Smooth muscle cell (in vitro differentiated cells): ENCODE results near the gene DACH2. TPM values are rescaled to one million over a fixed set of nuclear protein-coding genes. Genes with fewer than 3 reads are reported as not detected.

Source experiments
- DNase-seq: peaks from one replicate; lab custom pipeline; 2025; ENCODE audit not compliant: unreplicated experiment; lab: John Stamatoyannopoulos, UW
- H2AFZ ChIP-seq: fragments of 200-600 bp; sonication (generic); 2 replicates; pipeline ENCODE4 v1.6.0; 2016; ENCODE audit warnings: antibody characterized with exemption, low read depth, mild to moderate bottlenecking
- H3F3A ChIP-seq: fragments of 200-600 bp; sonication (generic); 2 replicates; pipeline ENCODE4 v1.6.0; 2017; ENCODE audit warnings: antibody characterized with exemption, low read depth
- H3K27ac ChIP-seq: fragments of 200-600 bp; sonication (generic); 2 replicates; pipeline ENCODE4 v1.5.1; 2016; ENCODE audit warnings: low read depth, mild to moderate bottlenecking
- H3K27me3 ChIP-seq: fragments of 200-600 bp; sonication (generic); 2 replicates; pipeline ENCODE4 v1.6.1; 2016; ENCODE audit warnings: low read depth, mild to moderate bottlenecking
- H3K36me3 ChIP-seq: fragments of 200-600 bp; sonication (generic); 2 replicates; pipeline ENCODE4 v1.5.1; 2016; ENCODE audit warnings: low read depth
- H3K4me1 ChIP-seq: fragments of 200-600 bp; sonication (generic); 2 replicates; pipeline ENCODE4 v1.5.1; 2016; ENCODE audit warnings: low read depth
- H3K4me2 ChIP-seq: fragments of 200-600 bp; sonication (generic); 2 replicates; pipeline ENCODE4 v1.6.0; 2016; ENCODE audit warnings: mild to moderate bottlenecking
- H3K4me3 ChIP-seq: fragments of 200-600 bp; sonication (generic); 2 replicates; pipeline ENCODE4 v1.5.1; 2016; ENCODE audit warnings: mild to moderate bottlenecking
- H3K79me2 ChIP-seq: fragments of 200-600 bp; sonication (generic); 2 replicates; pipeline ENCODE4 v1.6.0; 2016; ENCODE audit warnings: low read depth, mild to moderate bottlenecking
- H3K9ac ChIP-seq: fragments of 200-600 bp; sonication (generic); 2 replicates; pipeline ENCODE4 v1.6.0; 2016; ENCODE audit warnings: low read depth
- H3K9me3 ChIP-seq: fragments of 200-600 bp; sonication (generic); replicated peaks from 2 replicates; pipeline ENCODE4 v1.5.1; 2016; ENCODE audit warnings: low read depth
- H4K20me1 ChIP-seq: fragments of 200-600 bp; sonication (generic); 2 replicates; pipeline ENCODE4 v1.6.0; 2016; ENCODE audit warnings: low read depth
- WGBS: methylation state at CpG from one replicate; pipeline ENCODE4 v1.1.7; 2016; ENCODE audit warnings: low lambda C conversion rate; 5-methylcytosine and 5-hydroxymethylcytosine counted together
- polyA plus RNA-seq: library from polyadenylated mRNA; unstranded; fragments of >200 nt; fragmentation: Nextera tagmentation; extraction: Ambion mirVana; gene quantifications from 2 replicates; pipeline ENCODE4 v1.2.1, GENCODE V29; 2016
- total RNA-seq: library from RNA; depleted of rRNA; stranded (reverse); fragments of >200 nt; gene quantifications from 2 replicates; pipeline ENCODE4 v1.2.3, GENCODE V29; 2014
- TF ChIP-seq, protein P1 (sequence below): fragments of 200-600 bp; sonication (generic); IDR thresholded peaks from 2 replicates; pipeline ENCODE4 v1.5.1; 2017; ENCODE audit warnings: borderline replicate concordance, mild to moderate bottlenecking, antibody characterized with exemption; ENCODE audit not compliant: insufficient read depth, poor library complexity, severe bottlenecking

Gene DACH2
- total and polyA plus RNA-seq, 2 experiments from 2014 or later, result 0.13 to 0.30 TPM

GRCh38 chrX:86349115-86349514 lies 200.9 kb downstream of the DACH2 start:
- 84% methylated on average over 11 of the region's 11 CpGs for WGBS
- H3K27me3 ChIP-seq, result no peaks in the 10 kb centered on the region
- no peak overlapping the region for H2AFZ ChIP-seq
- TF ChIP-seq, protein P1, sequence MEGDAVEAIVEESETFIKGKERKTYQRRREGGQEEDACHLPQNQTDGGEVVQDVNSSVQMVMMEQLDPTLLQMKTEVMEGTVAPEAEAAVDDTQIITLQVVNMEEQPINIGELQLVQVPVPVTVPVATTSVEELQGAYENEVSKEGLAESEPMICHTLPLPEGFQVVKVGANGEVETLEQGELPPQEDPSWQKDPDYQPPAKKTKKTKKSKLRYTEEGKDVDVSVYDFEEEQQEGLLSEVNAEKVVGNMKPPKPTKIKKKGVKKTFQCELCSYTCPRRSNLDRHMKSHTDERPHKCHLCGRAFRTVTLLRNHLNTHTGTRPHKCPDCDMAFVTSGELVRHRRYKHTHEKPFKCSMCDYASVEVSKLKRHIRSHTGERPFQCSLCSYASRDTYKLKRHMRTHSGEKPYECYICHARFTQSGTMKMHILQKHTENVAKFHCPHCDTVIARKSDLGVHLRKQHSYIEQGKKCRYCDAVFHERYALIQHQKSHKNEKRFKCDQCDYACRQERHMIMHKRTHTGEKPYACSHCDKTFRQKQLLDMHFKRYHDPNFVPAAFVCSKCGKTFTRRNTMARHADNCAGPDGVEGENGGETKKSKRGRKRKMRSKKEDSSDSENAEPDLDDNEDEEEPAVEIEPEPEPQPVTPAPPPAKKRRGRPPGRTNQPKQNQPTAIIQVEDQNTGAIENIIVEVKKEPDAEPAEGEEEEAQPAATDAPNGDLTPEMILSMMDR, result no peak
- no peaks in the 10 kb centered on the region for H3K9me3 ChIP-seq
- H3K9ac ChIP-seq, result no peak overlapping the region
- no peaks in the 10 kb centered on the region for H3K36me3 ChIP-seq
- H3K4me3 ChIP-seq, result no peak overlapping the region
- no peaks in the 10 kb centered on the region for H3K79me2 ChIP-seq
- no peaks in the 10 kb centered on the region for H3K4me1 ChIP-seq
- no peak overlapping the region for H3K27ac ChIP-seq
- DNase-seq, result no peak
- H4K20me1 ChIP-seq, result no peaks in the 10 kb centered on the region
- no peaks in the 10 kb centered on the region for H3F3A ChIP-seq
- H3K4me2 ChIP-seq, result no peak overlapping the region

DNA sequence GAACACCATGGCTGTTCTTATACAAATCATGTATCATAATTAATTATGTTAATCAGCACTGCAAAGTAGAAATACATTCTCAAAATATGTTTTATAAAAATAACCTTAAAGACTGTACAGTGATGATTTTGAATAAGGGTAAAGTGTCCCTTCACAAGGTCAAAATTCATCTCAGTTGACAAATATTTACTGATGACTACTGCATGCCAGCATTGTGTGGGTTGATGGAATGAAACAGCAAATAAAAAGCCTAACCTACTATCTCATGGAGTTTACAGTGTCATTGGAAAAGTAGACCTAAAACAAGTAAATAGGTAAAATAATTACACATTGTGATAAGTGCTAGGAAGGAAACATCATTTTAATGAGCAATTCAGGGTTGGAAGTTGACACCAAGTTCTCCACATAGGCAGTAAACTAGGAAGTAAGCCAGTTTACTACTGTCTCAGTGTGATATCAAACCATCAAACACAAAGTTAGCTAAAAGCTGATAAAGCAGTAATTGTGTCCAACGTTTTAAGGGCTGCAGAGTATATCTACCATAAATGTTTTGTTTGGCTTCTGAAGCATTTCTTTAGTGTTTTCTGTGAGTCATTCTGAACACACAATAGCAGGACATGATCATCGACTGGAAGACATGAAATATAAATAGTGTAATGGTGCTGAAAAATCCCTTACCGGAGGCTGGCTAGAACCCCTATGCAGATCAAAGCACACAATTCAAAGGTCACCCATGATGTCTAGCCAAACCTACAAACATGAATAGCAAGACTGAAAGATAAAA lies 221.8 kb downstream of the DACH2 start:
- TF ChIP-seq, protein P1, result no peak
- Histone ChIP-seq H3K36me3 (no peaks in the 10 kb centered on the region), H3K79me2 (no peaks in the 10 kb centered on the region)

GRCh38 chrX:86370927-86371326 lies 222.7 kb downstream of the DACH2 start:
- Histone ChIP-seq H3K9me3 (no peaks in the 10 kb centered on the region), H2AFZ (no peak overlapping the region), H4K20me1 (no peaks in the 10 kb centered on the region), H3K4me2 (no peak overlapping the region), H3K36me3 (no peaks in the 10 kb centered on the region), H3K9ac (no peak overlapping the region), H3F3A (no peaks in the 10 kb centered on the region), H3K79me2 (no peaks in the 10 kb centered on the region), H3K27me3 (no peaks in the 10 kb centered on the region), H3K27ac (no peak overlapping the region), H3K4me3 (no peak overlapping the region), H3K4me1 (no peaks in the 10 kb centered on the region)
- TF ChIP-seq, protein P1, result no peak
- 75% methylated on average over 1 of the region's 1 CpG for WGBS
- no peak for DNase-seq

More for the DNA sequence above, 221.8 kb downstream of the DACH2 start:
- Histone ChIP-seq H3F3A (no peaks in the 10 kb centered on the region), H2AFZ (no peak overlapping the region), H3K4me3 (no peak overlapping the region), H3K4me2 (no peak overlapping the region), H3K9ac (no peak overlapping the region), H3K27ac (no peak overlapping the region), H3K9me3 (no peaks in the 10 kb centered on the region), H3K4me1 (no peaks in the 10 kb centered on the region), H3K27me3 (no peaks in the 10 kb centered on the region), H4K20me1 (no peaks in the 10 kb centered on the region)
- 44% methylated on average over 3 of the region's 3 CpGs for WGBS
- no peak for DNase-seq

DNA sequence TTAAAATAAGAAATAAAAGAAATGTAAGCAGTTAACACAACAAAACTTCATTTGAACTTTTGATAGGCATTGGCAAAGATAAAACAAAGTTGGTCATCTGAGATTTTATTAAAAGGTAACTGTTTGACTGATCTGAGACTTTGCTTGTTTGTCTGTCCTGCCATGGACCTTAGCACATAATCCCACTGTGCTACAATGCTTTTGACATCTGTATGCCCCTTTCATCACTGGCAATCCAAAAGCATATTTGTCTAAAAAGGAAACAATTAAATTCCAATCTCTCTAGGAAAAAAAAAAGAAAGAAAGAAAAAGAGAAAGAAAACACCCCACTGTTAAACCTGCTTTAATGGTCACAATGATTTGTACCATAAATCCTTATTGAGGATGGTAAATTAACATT lies 231.0 kb downstream of the DACH2 start:
- no peaks in the 10 kb centered on the region for H4K20me1 ChIP-seq
- no peak overlapping the region for H3K4me2 ChIP-seq
- TF ChIP-seq, protein P1, result no peak
- no peaks in the 10 kb centered on the region for H3K4me1 ChIP-seq
- no peak for DNase-seq
- H2AFZ ChIP-seq, result no peak overlapping the region
- no peaks in the 10 kb centered on the region for H3K9me3 ChIP-seq
- no peaks in the 10 kb centered on the region for H3K79me2 ChIP-seq
- H3K27me3 ChIP-seq, result no peaks in the 10 kb centered on the region
- no peak overlapping the region for H3K27ac ChIP-seq
- H3F3A ChIP-seq, result no peaks in the 10 kb centered on the region
- H3K9ac ChIP-seq, result no peak overlapping the region
- no peak overlapping the region for H3K4me3 ChIP-seq
- H3K36me3 ChIP-seq, result no peaks in the 10 kb centered on the region
